GM19468 (cell line): ENCODE results near the gene GRK4.
"Not testable (repeated sequence)": the region's sequence is repeated elsewhere in the genome, so short reads cannot be mapped to it uniquely, and the experiment has no call there.

Experiments
- ATAC-seq: cut with Tn5 transposase; IDR thresholded peaks from one replicate; pipeline ENCODE4 v1.9.1; 2021; ENCODE audit warnings: mild to moderate bottlenecking, moderate library complexity, moderate number of reproducible peaks; ENCODE audit not compliant: unreplicated experiment; ENCODE audit errors: extremely low read depth

GRK4 gene

GRCh38 chr4:2940267-2941137, 22.9 kb upstream of the GRK4 start:
- no peak for ATAC-seq

GRCh38 chr4:2941138-2942036, 22.0 kb upstream of the GRK4 start:
- no peak for ATAC-seq

- ATAC-seq: no peak
These were observed 21.3 kb upstream of the GRK4 start for GRCh38 chr4:2942037-2942531.

GRCh38 chr4:2942532-2943363, 20.6 kb upstream of the GRK4 start:
- no peak for ATAC-seq

GRCh38 chr4:2943364-2944090, 19.8 kb upstream of the GRK4 start:
- no peak for ATAC-seq

GRCh38 chr4:2944091-2944482, 19.3 kb upstream of the GRK4 start:
- ATAC-seq: no peak

GRCh38 chr4:2944586-2945526, 18.5 kb upstream of the GRK4 start:
- no peak for ATAC-seq

GRCh38 chr4:2945619-2946604, 17.5 kb upstream of the GRK4 start:
- not testable (repeated sequence) for ATAC-seq

GRCh38 chr4:2946812-2947600, 16.4 kb upstream of the GRK4 start:
- no peak for ATAC-seq

GRCh38 chr4:2947926-2948325, 15.4 kb upstream of the GRK4 start:
- no peak for ATAC-seq

- no peak for ATAC-seq
These were observed 14.2 kb upstream of the GRK4 start for GRCh38 chr4:2948895-2949781.

- no peak for ATAC-seq
These were observed 13.6 kb upstream of the GRK4 start for GRCh38 chr4:2949782-2950125.

- ATAC-seq: no peak
These were observed 13.0 kb upstream of the GRK4 start for GRCh38 chr4:2950221-2950989.

- ATAC-seq: no peak
These were observed 9.9 kb upstream of the GRK4 start for GRCh38 chr4:2953496-2953895.
